HepG2 (cell line): ENCODE results near the gene LRRC4C. TPM values are rescaled to one million over a fixed set of nuclear protein-coding genes. Genes with fewer than 3 reads are reported as not detected.

Experiments
- ATAC-seq: fragments of 200-7000 bp; cut with Tn5 transposase; 3 replicates; pipeline ENCODE4 v1.9.1; 2020; ENCODE audit warnings: mild to moderate bottlenecking, moderate library complexity
- BruUV-seq: library from RNA; stranded (reverse); fragments of 400-500 nt; replicated peaks from 2 replicates; lab custom pipeline; 2021; lab: Mats Ljungman, UMichigan
- CTCF ChIA-PET: fragments of 300-600 bp; formaldehyde crosslinking; extraction: SDS; loops from one replicate; lab custom pipeline; 2021; ENCODE audit warnings: low total read pairs, inconsistent platforms, low intra/inter-chr PET ratio; lab: Yijun Ruan, JAX
- POLR2A ChIA-PET: fragments of 350-600 bp; sonication (Branson Sonifier 250); formaldehyde crosslinking; loops from one replicate; lab custom pipeline; 2020; ENCODE audit warnings: antibody characterized with exemption, inconsistent platforms; lab: Yijun Ruan, JAX
- DNase-seq: peaks from one replicate; pipeline ENCODE4 v3.0.0-alpha.2; 2015; ENCODE audit warnings: low spot score
- FAIRE-seq: peaks from 3 replicates; lab custom pipeline; 2011; peaks lifted over from hg19 to GRCh38; lab: Jason Lieb, UNC
- H2AFZ ChIP-seq: one replicate; pipeline ENCODE4 v1.6.1; 2011; ENCODE audit warnings: low read length, inconsistent platforms
- H3K27ac ChIP-seq: fragments of 300-600 bp; 3 replicates; pipeline ENCODE4 v1.8.0; 2011; ENCODE audit warnings: mixed run types, mild to moderate bottlenecking, mixed read lengths, low read length, inconsistent platforms; ENCODE audit not compliant: insufficient read depth; ENCODE audit errors: extremely low read length
- H3K27me3 ChIP-seq, 2 experiments: fragments of 200-600 bp in 1 of 2; 2 replicates in 1 of 2; 3 replicates in 1 of 2; pipeline versions ENCODE4 v1.6.0 to v1.8.0; 2011; ENCODE audit warnings: low read length in 2 of 2, mild to moderate bottlenecking in 2 of 2, moderate library complexity in 2 of 2, inconsistent platforms in 1 of 2; ENCODE audit not compliant: insufficient read depth in 2 of 2, control insufficient read depth in 1 of 2
- H3K36me3 ChIP-seq, 2 experiments: fragments of 200-600 bp in 1 of 2; replicated peaks in 1 of 2; 2 replicates in 1 of 2; 3 replicates in 1 of 2; pipeline versions ENCODE4 v1.5.1 to v1.8.0; 2011; ENCODE audit warnings: low read length in 2 of 2, inconsistent platforms in 1 of 2; ENCODE audit not compliant: insufficient read depth in 2 of 2, control insufficient read depth in 1 of 2
- H3K4me1 ChIP-seq: 2 replicates; pipeline ENCODE4 v1.5.1; 2012; ENCODE audit warnings: low read length, inconsistent platforms; ENCODE audit not compliant: insufficient read depth
- H3K4me2 ChIP-seq: 2 replicates; pipeline ENCODE4 v1.6.0; 2011; ENCODE audit warnings: low read depth, low read length, inconsistent platforms
- H3K4me3 ChIP-seq, 3 experiments: fragments of 200-600 bp in 1 of 3; sonication (generic), shearing (Covaris generic) in 1 of 3; replicated peaks in 1 of 3; 2 replicates each; pipeline ENCODE4 v1.5.1; 2011 to 2016; ENCODE audit warnings: low read length in 3 of 3, inconsistent platforms in 2 of 3, low read depth in 2 of 3, mild to moderate bottlenecking in 2 of 3, control low read depth in 1 of 3, mixed read lengths in 1 of 3; ENCODE audit not compliant: insufficient read depth in 1 of 3
- H3K79me2 ChIP-seq: one replicate; pipeline ENCODE4 v1.6.1; 2011; ENCODE audit warnings: low read length, inconsistent platforms; ENCODE audit not compliant: insufficient read depth
- H3K9ac ChIP-seq: 2 replicates; pipeline ENCODE4 v1.6.0; 2011; ENCODE audit warnings: mild to moderate bottlenecking, low read depth, low read length, inconsistent platforms; ENCODE audit not compliant: insufficient read depth
- H3K9me3 ChIP-seq: 2 replicates; pipeline ENCODE4 v1.5.1; 2012; ENCODE audit warnings: mild to moderate bottlenecking, low read length
- H4K20me1 ChIP-seq: 2 replicates; pipeline ENCODE4 v1.6.0; 2011; ENCODE audit warnings: inconsistent platforms, mild to moderate bottlenecking, low read length, moderate library complexity; ENCODE audit not compliant: insufficient read depth
- ATAD3A ChIP-seq: sonication (generic); formaldehyde crosslinking; IDR thresholded peaks from 2 replicates; pipeline ENCODE4 v1.4.0; 2020; ENCODE audit warnings: missing genetic modification reagents
- ELF4 ChIP-seq: sonication (generic); formaldehyde crosslinking; IDR thresholded peaks from 2 replicates; pipeline ENCODE4 v1.5.0; 2020; ENCODE audit warnings: missing genetic modification reagents, mild to moderate bottlenecking, moderate library complexity, borderline replicate concordance
- HCFC1 ChIP-seq: fragments of 150-350 bp; IDR thresholded peaks from 2 replicates; pipeline ENCODE4 v1.6.1; 2014; ENCODE audit warnings: low read depth, low read length
- MBD4 ChIP-seq: IDR thresholded peaks from 2 replicates; pipeline ENCODE4 v1.6.1; 2012; ENCODE audit warnings: low read length, inconsistent platforms, borderline replicate concordance
- MXI1 ChIP-seq: IDR thresholded peaks from 3 replicates; pipeline ENCODE4 v1.6.1; 2012; ENCODE audit warnings: low read depth, low read length, inconsistent platforms, borderline replicate concordance
- NFRKB ChIP-seq: fragments of 450-650 bp; IDR thresholded peaks from 2 replicates; pipeline ENCODE4 v1.6.1; 2017
- RORA ChIP-seq: sonication (generic); formaldehyde crosslinking; IDR thresholded peaks from 2 replicates; pipeline ENCODE4 v1.5.0; 2020; ENCODE audit warnings: mild to moderate bottlenecking, missing genetic modification reagents, moderate library complexity
- SMAD9 ChIP-seq: sonication (generic); formaldehyde crosslinking; IDR thresholded peaks from 2 replicates; pipeline ENCODE4 v1.5.1; 2020; ENCODE audit warnings: mild to moderate bottlenecking, missing genetic modification reagents
- TEAD3 ChIP-seq: optimal IDR thresholded peaks from 2 replicates; pipeline ENCODE3; 2016; ENCODE audit warnings: borderline replicate concordance
- TMF1 ChIP-seq: sonication (generic); formaldehyde crosslinking; IDR thresholded peaks from 2 replicates; pipeline ENCODE4 v1.8.1; 2022; ENCODE audit warnings: low read depth, missing genetic modification reagents
- ZBTB7A ChIP-seq: sonication (generic); formaldehyde crosslinking; IDR thresholded peaks from 2 replicates; pipeline ENCODE4 v1.8.0; 2022; ENCODE audit warnings: mild to moderate bottlenecking, missing genetic modification reagents
- ZNF672 ChIP-seq: sonication (generic); formaldehyde crosslinking; IDR thresholded peaks from 2 replicates; pipeline ENCODE4 v1.8.1; 2022; ENCODE audit warnings: missing genetic modification reagents
- ZNF879 ChIP-seq: sonication (generic); formaldehyde crosslinking; IDR thresholded peaks from 2 replicates; pipeline ENCODE4 v1.8.1; 2023; ENCODE audit warnings: missing genetic modification reagents
- ZSCAN12 ChIP-seq: sonication (generic); formaldehyde crosslinking; IDR thresholded peaks from 2 replicates; pipeline ENCODE4 v1.9.0; 2021; ENCODE audit warnings: mild to moderate bottlenecking, missing genetic modification reagents
- ZSCAN21 ChIP-seq: sonication (generic); formaldehyde crosslinking; IDR thresholded peaks from 2 replicates; pipeline ENCODE4 v1.8.0; 2022; ENCODE audit warnings: mild to moderate bottlenecking, missing genetic modification reagents, moderate library complexity, borderline replicate concordance
- WGBS: methylation state at CpG from one replicate; pipeline ENCODE4 v1.1.6; 2017; ENCODE audit warnings: low lambda C conversion rate; 5-methylcytosine and 5-hydroxymethylcytosine counted together
- in situ Hi-C: cut with HindIII; loops from 2 replicates; pipeline ENCODE4 v1.10.0; 2017; ENCODE audit warnings: low pct_unique_long_range_greater_than_20kb; ENCODE audit not compliant: extremely low pct_ligation_motif_present
- intact Hi-C: fragments of 100-400 bp; cut with micrococcal nuclease; formaldehyde crosslinking; loops from one replicate; pipeline ENCODE4 v1.10.0; 2022; ENCODE audit not compliant: unreplicated experiment
- polyA plus RNA-seq, 8 experiments: library from polyadenylated mRNA; depleted of rRNA in 3 of 8; stranded (reverse) in 7 of 8; unstranded in 1 of 8; fragments of >200 nt; fragmentation: Illumina TruSeq in 4 of 8; extraction: Trizol in 4 of 8; gene quantifications; 2 replicates each; pipeline versions ENCODE4 v1.2.1 to v1.2.3, GENCODE V29; 2011 to 2016; ENCODE audit warnings: low read depth in 4 of 8, missing spikeins in 1 of 8, mixed read lengths in 1 of 8; ENCODE audit not compliant: insufficient read depth in 1 of 8
- total RNA-seq, 5 experiments: library from RNA; depleted of rRNA; stranded (reverse); fragments of >200 nt; fragmentation: Illumina TruSeq; extraction: Trizol; gene quantifications; 2 replicates each; pipeline ENCODE4 v1.2.3, GENCODE V29; 2016; ENCODE audit warnings: low read depth in 1 of 5
- TF ChIP-seq, protein P1 (sequence below): sonication (generic); formaldehyde crosslinking; conservative IDR thresholded peaks from 2 replicates; pipeline ENCODE4 v1.8.0; 2022; ENCODE audit warnings: mild to moderate bottlenecking, moderate library complexity, missing genetic modification reagents
- TF ChIP-seq, protein P2 (sequence below): sonication (generic); formaldehyde crosslinking; IDR thresholded peaks from 2 replicates; pipeline ENCODE4 v1.5.0; 2020; ENCODE audit warnings: missing genetic modification reagents, mild to moderate bottlenecking, borderline replicate concordance
- TF ChIP-seq, protein P3 (sequence below): sonication (generic); formaldehyde crosslinking; IDR thresholded peaks from 2 replicates; pipeline ENCODE4 v1.5.0; 2020; ENCODE audit warnings: mild to moderate bottlenecking, missing genetic modification reagents
- TF ChIP-seq, protein P4 (sequence below): sonication (generic); formaldehyde crosslinking; IDR thresholded peaks from 2 replicates; pipeline ENCODE4 v1.5.0; 2020; ENCODE audit warnings: mild to moderate bottlenecking, low read depth, missing genetic modification reagents, borderline replicate concordance

The LRRC4C gene
- total and polyA plus RNA-seq, 2 of the 13 experiments (the other 11 are each of a cell fraction or from before 2014, with no cell fraction given): not detected

DNA sequence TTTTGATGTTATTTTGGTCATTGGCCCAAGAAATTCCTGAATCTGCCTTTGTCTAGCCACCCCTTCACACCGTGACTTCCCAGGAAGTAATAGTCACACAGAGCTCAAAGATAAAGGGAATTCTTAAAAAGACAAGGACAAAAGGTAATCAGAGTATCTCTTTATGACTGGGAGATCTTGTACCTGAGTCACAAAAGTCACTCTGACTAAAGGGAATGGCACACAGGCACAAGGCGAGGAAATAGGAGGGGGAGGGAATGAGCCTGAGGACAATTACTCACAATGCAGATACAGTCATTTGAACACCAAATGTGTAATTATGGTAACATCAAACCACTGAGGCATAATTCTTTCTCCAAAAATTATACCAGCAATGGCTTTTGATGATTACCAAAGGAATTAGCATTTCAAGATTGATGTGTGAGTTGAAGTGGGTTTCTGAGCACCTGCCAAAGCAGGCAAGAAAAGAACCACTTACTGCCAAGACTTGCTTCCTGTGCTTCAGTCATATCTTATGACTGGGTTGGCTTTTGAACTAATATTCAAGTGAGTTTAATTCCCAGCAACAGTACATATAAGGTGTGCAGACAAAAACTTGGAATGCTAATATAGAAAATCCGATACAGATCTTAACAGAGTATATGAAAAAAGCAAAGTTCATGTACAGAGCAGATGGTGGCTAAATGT is 856.4 kb downstream of the LRRC4C start:
- Histone ChIP-seq H3K9me3 (peaks cover 75% of the 10 kb centered on the region), H3K27ac (no peak overlapping the region), H2AFZ (no peak overlapping the region), H3K4me3 (no peak overlapping the region), H3K27me3 (no peaks in the 10 kb centered on the region), H3K4me2 (no peak overlapping the region), H3K36me3 (no peaks in the 10 kb centered on the region), H3K9ac (no peak overlapping the region), H3K79me2 (no peaks in the 10 kb centered on the region), H3K4me1 (no peaks in the 10 kb centered on the region), H4K20me1 (no peaks in the 10 kb centered on the region)
- in situ Hi-C loops: no loop called here
- ATAC-seq (no peak), FAIRE-seq (no peak), DNase-seq (no peak)
- ChIA-PET POLR2A (no interaction called here), CTCF (no interaction called here)
- intact Hi-C loops: no loop called here
- BruUV-seq: no TSS peak
- WGBS: 1% methylated on average over 3 of the region's 3 CpGs
- TF ChIP-seq, protein P1, sequence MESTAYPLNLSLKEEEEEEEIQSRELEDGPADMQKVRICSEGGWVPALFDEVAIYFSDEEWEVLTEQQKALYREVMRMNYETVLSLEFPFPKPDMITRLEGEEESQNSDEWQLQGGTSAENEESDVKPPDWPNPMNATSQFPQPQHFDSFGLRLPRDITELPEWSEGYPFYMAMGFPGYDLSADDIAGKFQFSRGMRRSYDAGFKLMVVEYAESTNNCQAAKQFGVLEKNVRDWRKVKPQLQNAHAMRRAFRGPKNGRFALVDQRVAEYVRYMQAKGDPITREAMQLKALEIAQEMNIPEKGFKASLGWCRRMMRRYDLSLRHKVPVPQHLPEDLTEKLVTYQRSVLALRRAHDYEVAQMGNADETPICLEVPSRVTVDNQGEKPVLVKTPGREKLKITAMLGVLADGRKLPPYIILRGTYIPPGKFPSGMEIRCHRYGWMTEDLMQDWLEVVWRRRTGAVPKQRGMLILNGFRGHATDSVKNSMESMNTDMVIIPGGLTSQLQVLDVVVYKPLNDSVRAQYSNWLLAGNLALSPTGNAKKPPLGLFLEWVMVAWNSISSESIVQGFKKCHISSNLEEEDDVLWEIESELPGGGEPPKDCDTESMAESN: no peak
- TF ChIP-seq ELF4 (CRISPR knock-in tag) (no peak), ATAD3A (no peak), NFRKB (no peak), TMF1 (CRISPR knock-in tag) (no peak), MXI1 (no peak), TEAD3 (CRISPR knock-in tag) (no peak), ZNF879 (no peak), MBD4 (no peak), ZSCAN21 (CRISPR knock-in tag) (no peak), RORA (CRISPR knock-in tag) (no peak), SMAD9 (no peak), ZBTB7A (CRISPR knock-in tag) (no peak), ZSCAN12 (no peak), ZNF672 (CRISPR knock-in tag) (no peak), HCFC1 (no peak)
- TF ChIP-seq, protein P2, sequence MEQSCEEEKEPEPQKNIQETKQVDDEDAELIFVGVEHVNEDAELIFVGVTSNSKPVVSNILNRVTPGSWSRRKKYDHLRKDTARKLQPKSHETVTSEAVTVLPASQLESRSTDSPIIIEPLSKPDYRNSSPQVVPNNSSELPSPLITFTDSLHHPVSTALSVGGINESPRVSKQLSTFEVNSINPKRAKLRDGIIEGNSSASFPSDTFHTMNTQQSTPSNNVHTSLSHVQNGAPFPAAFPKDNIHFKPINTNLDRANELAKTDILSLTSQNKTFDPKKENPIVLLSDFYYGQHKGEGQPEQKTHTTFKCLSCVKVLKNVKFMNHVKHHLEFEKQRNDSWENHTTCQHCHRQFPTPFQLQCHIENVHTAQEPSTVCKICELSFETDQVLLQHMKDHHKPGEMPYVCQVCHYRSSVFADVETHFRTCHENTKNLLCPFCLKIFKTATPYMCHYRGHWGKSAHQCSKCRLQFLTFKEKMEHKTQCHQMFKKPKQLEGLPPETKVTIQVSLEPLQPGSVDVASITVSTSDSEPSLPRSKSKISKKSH (CRISPR knock-in tag): no peak
- TF ChIP-seq, protein P3, sequence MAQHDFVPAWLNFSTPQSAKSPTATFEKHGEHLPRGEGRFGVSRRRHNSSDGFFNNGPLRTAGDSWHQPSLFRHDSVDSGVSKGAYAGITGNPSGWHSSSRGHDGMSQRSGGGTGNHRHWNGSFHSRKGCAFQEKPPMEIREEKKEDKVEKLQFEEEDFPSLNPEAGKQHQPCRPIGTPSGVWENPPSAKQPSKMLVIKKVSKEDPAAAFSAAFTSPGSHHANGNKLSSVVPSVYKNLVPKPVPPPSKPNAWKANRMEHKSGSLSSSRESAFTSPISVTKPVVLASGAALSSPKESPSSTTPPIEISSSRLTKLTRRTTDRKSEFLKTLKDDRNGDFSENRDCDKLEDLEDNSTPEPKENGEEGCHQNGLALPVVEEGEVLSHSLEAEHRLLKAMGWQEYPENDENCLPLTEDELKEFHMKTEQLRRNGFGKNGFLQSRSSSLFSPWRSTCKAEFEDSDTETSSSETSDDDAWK (CRISPR knock-in tag): no peak
- TF ChIP-seq, protein P4, sequence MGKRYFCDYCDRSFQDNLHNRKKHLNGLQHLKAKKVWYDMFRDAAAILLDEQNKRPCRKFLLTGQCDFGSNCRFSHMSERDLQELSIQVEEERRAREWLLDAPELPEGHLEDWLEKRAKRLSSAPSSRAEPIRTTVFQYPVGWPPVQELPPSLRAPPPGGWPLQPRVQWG: no peak
